Neural progenitor cell (in vitro differentiated cells): ENCODE measurements around the gene CUL2. TPM values are rescaled to one million over a fixed set of nuclear protein-coding genes. Genes with fewer than 3 reads are reported as not detected.
"Not testable (repeated sequence)": the region's sequence is repeated elsewhere in the genome, so short reads cannot be mapped to it uniquely, and the experiment has no call there.

Experiments used
- DNase-seq: peaks from one replicate; pipeline ENCODE4 v3.0.0-alpha.2; 2016; ENCODE audit warnings: low spot score
- H2AFZ ChIP-seq: fragments of 200-600 bp; sonication (generic); replicated peaks from 2 replicates; pipeline ENCODE4 v1.6.1; 2016; ENCODE audit warnings: antibody characterized with exemption
- H3F3A ChIP-seq: fragments of 200-600 bp; sonication (generic); 2 replicates; pipeline ENCODE4 v1.6.1; 2016; ENCODE audit warnings: antibody characterized with exemption, low read depth
- H3K27ac ChIP-seq: fragments of 200-600 bp; sonication (generic); 2 replicates; pipeline ENCODE4 v1.5.1; 2016; ENCODE audit warnings: mild to moderate bottlenecking
- H3K27me3 ChIP-seq: fragments of 200-600 bp; sonication (generic); 2 replicates; pipeline ENCODE4 v1.6.1; 2016; ENCODE audit warnings: mild to moderate bottlenecking, moderate library complexity
- H3K36me3 ChIP-seq: fragments of 200-600 bp; sonication (generic); 2 replicates; pipeline ENCODE4 v1.5.1; 2016
- H3K4me1 ChIP-seq: fragments of 200-600 bp; sonication (generic); 2 replicates; pipeline ENCODE4 v1.6.1; 2016; ENCODE audit warnings: mixed run types
- H3K4me2 ChIP-seq: fragments of 200-600 bp; sonication (generic); 2 replicates; pipeline ENCODE4 v1.6.1; 2016
- H3K4me3 ChIP-seq: fragments of 200-600 bp; sonication (generic); 2 replicates; pipeline ENCODE4 v1.5.1; 2016
- H3K79me2 ChIP-seq: fragments of 200-600 bp; sonication (generic); 2 replicates; pipeline ENCODE4 v1.6.1; 2016; ENCODE audit warnings: low read depth
- H3K9ac ChIP-seq: fragments of 200-600 bp; sonication (generic); 2 replicates; pipeline ENCODE4 v1.6.1; 2016
- H3K9me3 ChIP-seq: fragments of 200-600 bp; sonication (generic); 2 replicates; pipeline ENCODE4 v1.5.1; 2016; ENCODE audit warnings: low read depth
- H4K20me1 ChIP-seq: fragments of 200-600 bp; sonication (generic); 2 replicates; pipeline ENCODE4 v1.6.1; 2016; ENCODE audit warnings: low read depth
- H3K27ac Mint-ChIP-seq: 3 replicates; pipeline ENCODE4 v1.8.0; 2021; ENCODE audit warnings: mixed read lengths
- H3K27me3 Mint-ChIP-seq: 2 replicates; pipeline ENCODE4 v1.8.0; 2022; ENCODE audit warnings: low read depth, mild to moderate bottlenecking, inconsistent platforms, moderate library complexity, mixed read lengths; ENCODE audit not compliant: insufficient read depth
- H3K36me3 Mint-ChIP-seq: 3 replicates; pipeline ENCODE4 v1.8.0; 2021; ENCODE audit warnings: mixed read lengths
- H3K4me1 Mint-ChIP-seq: 3 replicates; pipeline ENCODE4 v1.8.0; 2021; ENCODE audit warnings: mixed read lengths
- H3K4me3 Mint-ChIP-seq: 3 replicates; pipeline ENCODE4 v1.8.0; 2021; ENCODE audit warnings: mild to moderate bottlenecking, moderate library complexity, mixed read lengths
- H3K9me3 Mint-ChIP-seq: 3 replicates; pipeline ENCODE4 v1.8.0; 2020; ENCODE audit warnings: mixed read lengths
- CTCF ChIP-seq: fragments of 200-600 bp; sonication (generic); IDR thresholded peaks from 2 replicates; pipeline ENCODE4 v1.5.1; 2017; ENCODE audit warnings: antibody characterized with exemption, mild to moderate bottlenecking
- EZH2 ChIP-seq: fragments of 200-600 bp; sonication (generic); IDR thresholded peaks from 2 replicates; pipeline ENCODE4 v1.6.1; 2017; ENCODE audit warnings: antibody characterized with exemption, mild to moderate bottlenecking, moderate library complexity
- EZH2phosphoT487 ChIP-seq: fragments of 200-600 bp; sonication (generic); IDR thresholded peaks from 2 replicates; pipeline ENCODE4 v1.6.1; 2017; ENCODE audit warnings: antibody characterized with exemption
- total RNA-seq: library from RNA; depleted of rRNA; stranded (reverse); fragments of >200 nt; gene quantifications from 2 replicates; pipeline ENCODE4 v1.2.3, GENCODE V29; 2015; ENCODE audit warnings: low replicate concordance

Gene CUL2
- total RNA-seq, 1 donor from 2014 or later: 40.3 TPM

- H2AFZ ChIP-seq: peak overlapping the region; percentile 81
- peaks cover 6% of the 10 kb centered on the region for H3K27me3 Mint-ChIP-seq
Observed at GRCh38 chr10:35091994-35092790, 2.1 kb upstream of the CUL2 start.

GRCh38 chr10:35089611-35090161, 455 bp downstream of the CUL2 start:
- peaks cover 20% of the 10 kb centered on the region for H3K4me1 Mint-ChIP-seq
- H3K9me3 ChIP-seq: no peaks in the 10 kb centered on the region
- H3K9me3 Mint-ChIP-seq: peaks cover 5% of the 10 kb centered on the region
- peak; percentile 15 for DNase-seq
- no peaks in the 10 kb centered on the region for H3F3A ChIP-seq
- TF ChIP-seq EZH2phosphoT487 (no peak), CTCF (no peak), EZH2 (no peak)
- peaks cover 15% of the 10 kb centered on the region for H3K36me3 Mint-ChIP-seq
- H3K4me2 ChIP-seq: peak overlapping the region; percentile 75
- peak overlapping the region; percentile 81 for H2AFZ ChIP-seq
- peak overlapping the region; percentile 38 for H3K27ac Mint-ChIP-seq
- H3K36me3 ChIP-seq: no peaks in the 10 kb centered on the region
- peaks cover 6% of the 10 kb centered on the region for H4K20me1 ChIP-seq
- peaks cover 8% of the 10 kb centered on the region for H3K4me1 ChIP-seq
- peaks cover 54% of the 10 kb centered on the region for H3K79me2 ChIP-seq
- H3K27me3 ChIP-seq: no peaks in the 10 kb centered on the region
- H3K4me3 ChIP-seq: peak overlapping the region; percentile 80
- no peak overlapping the region for H3K27ac ChIP-seq
- peaks cover 4% of the 10 kb centered on the region for H3K27me3 Mint-ChIP-seq
- peak overlapping the region; percentile 71 for H3K9ac ChIP-seq
- H3K4me3 Mint-ChIP-seq: peak overlapping the region; percentile 93

More at GRCh38 chr10:35091994-35092790, 2.1 kb upstream of the CUL2 start:
- Mint-ChIP-seq H3K4me1 (peaks cover 20% of the 10 kb centered on the region), H3K4me3 (no peak overlapping the region), H3K27ac (no peak overlapping the region), H3K9me3 (peaks cover 5% of the 10 kb centered on the region), H3K36me3 (peaks cover 8% of the 10 kb centered on the region)
- Histone ChIP-seq H4K20me1 (peaks cover 6% of the 10 kb centered on the region), H3K27me3 (no peaks in the 10 kb centered on the region), H3K4me1 (peaks cover 8% of the 10 kb centered on the region), H3K27ac (no peak overlapping the region), H3K4me3 (no peak overlapping the region), H3K9ac (no peak overlapping the region), H3K9me3 (no peaks in the 10 kb centered on the region), H3K79me2 (peaks cover 28% of the 10 kb centered on the region), H3K36me3 (no peaks in the 10 kb centered on the region), H3K4me2 (no peak overlapping the region), H3F3A (no peaks in the 10 kb centered on the region)
- no peak for TF ChIP-seq EZH2
- TF ChIP-seq EZH2phosphoT487: no peak
- no peak for TF ChIP-seq CTCF
- DNase-seq: no peak

- no peak overlapping the region for H3K27ac Mint-ChIP-seq
- Histone ChIP-seq H3F3A (no peaks in the 10 kb centered on the region), H3K4me2 (no peak overlapping the region), H3K27ac (no peak overlapping the region), H2AFZ (no peak overlapping the region), H3K79me2 (peaks cover 83% of the 10 kb centered on the region), H3K4me1 (no peaks in the 10 kb centered on the region), H3K4me3 (no peak overlapping the region), H3K36me3 (peaks cover 4% of the 10 kb centered on the region), H3K27me3 (no peaks in the 10 kb centered on the region), H3K9ac (no peak overlapping the region), H3K9me3 (peaks cover 10% of the 10 kb centered on the region), H4K20me1 (no peaks in the 10 kb centered on the region)
- TF ChIP-seq EZH2 (no peak), EZH2phosphoT487 (no peak), CTCF (no peak)
- peaks cover 34% of the 10 kb centered on the region for H3K36me3 Mint-ChIP-seq
- peaks cover 19% of the 10 kb centered on the region for H3K9me3 Mint-ChIP-seq
- H3K4me3 Mint-ChIP-seq: no peak overlapping the region
- DNase-seq: no peak
- H3K27me3 Mint-ChIP-seq: no peaks in the 10 kb centered on the region
- H3K4me1 Mint-ChIP-seq: no peaks in the 10 kb centered on the region
Observed at GRCh38 chr10:35083242-35083641, 6.9 kb downstream of the CUL2 start.

- H3K4me3 ChIP-seq, H4K20me1 ChIP-seq, H3K4me1 Mint-ChIP-seq, H3K4me2 ChIP-seq, H3K36me3 ChIP-seq, H3K27me3 ChIP-seq, H3K27ac ChIP-seq, H2AFZ ChIP-seq, H3K4me1 ChIP-seq, DNase-seq, H3K4me3 Mint-ChIP-seq, H3K9ac ChIP-seq, H3K27me3 Mint-ChIP-seq, H3F3A ChIP-seq, H3K27ac Mint-ChIP-seq: not testable (repeated sequence)
- H3K9me3 ChIP-seq: peaks cover 10% of the 10 kb centered on the region
- H3K36me3 Mint-ChIP-seq: peaks cover 19% of the 10 kb centered on the region
- H3K9me3 Mint-ChIP-seq: peaks cover 19% of the 10 kb centered on the region
- peaks cover 78% of the 10 kb centered on the region for H3K79me2 ChIP-seq
Observed at GRCh38 chr10:35080261-35080660, 9.9 kb downstream of the CUL2 start.
